ENCODE data around the gene RAD51D.
A peak's percentile ranks its signal among the peaks of the same experiment; 100 is the strongest.
"Not testable (repeated sequence)": the region's sequence is repeated elsewhere in the genome, so short reads cannot be mapped to it uniquely, and the experiment has no call there.

RAD51D gene

DNA sequence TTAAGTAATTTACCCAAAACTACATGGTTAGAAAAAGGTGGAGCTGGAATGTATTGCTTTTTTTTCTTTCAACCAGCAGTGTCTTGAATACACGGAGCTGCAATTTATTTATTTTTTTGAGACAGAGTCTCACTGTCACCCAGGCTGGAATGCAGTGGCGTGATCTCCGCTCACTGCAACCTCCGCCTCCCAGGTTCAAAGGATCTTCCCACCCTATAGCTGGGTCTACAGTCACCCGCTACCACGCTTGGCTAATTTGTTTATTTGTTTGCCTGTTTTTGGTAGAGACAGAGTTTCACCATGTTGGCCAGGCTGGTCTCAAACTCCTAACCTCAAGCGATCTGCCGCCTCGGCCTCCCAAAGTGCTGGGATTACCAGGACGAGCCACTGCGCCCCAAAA lies 29.0 kb downstream of the RAD51D start:
- DNase-seq (ENCODE audit: low spot score): not testable (repeated sequence)

DNA sequence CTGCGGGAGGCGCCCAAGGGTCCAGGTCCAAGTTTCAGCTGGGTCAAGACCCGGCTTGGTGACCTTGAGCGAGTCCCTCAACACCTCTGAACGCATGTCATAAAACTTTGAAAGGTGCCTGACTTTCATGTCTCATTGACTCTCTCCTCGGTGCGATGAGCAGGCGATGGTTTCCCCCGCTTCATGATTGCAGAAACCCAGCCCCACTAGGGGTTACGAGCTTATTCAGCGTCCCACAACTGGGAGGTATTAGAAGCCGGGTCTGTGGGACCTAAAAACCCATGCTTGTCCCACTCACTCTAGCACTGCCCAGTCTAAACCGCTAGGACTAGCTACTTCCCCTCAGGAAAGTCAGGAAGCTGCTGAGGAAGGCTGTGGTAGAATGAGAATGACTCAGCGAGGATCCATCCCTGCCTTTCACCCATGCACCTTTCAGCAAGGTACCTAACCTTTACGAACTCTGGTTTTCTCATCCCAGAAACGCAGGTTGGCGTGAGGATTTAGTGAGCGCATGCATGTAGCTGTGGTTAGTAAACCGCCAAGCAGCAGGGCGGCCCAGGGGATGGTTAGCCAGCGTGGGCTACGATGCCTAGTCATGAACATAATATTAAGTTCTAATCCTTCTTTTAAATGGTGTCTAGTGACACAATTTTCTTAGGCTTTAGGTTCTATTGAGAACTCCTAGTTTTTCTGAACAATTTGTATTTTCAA lies 29.9 kb downstream of the RAD51D start:
- peak; percentile 43 for DNase-seq (ENCODE audit: low spot score)

DNA sequence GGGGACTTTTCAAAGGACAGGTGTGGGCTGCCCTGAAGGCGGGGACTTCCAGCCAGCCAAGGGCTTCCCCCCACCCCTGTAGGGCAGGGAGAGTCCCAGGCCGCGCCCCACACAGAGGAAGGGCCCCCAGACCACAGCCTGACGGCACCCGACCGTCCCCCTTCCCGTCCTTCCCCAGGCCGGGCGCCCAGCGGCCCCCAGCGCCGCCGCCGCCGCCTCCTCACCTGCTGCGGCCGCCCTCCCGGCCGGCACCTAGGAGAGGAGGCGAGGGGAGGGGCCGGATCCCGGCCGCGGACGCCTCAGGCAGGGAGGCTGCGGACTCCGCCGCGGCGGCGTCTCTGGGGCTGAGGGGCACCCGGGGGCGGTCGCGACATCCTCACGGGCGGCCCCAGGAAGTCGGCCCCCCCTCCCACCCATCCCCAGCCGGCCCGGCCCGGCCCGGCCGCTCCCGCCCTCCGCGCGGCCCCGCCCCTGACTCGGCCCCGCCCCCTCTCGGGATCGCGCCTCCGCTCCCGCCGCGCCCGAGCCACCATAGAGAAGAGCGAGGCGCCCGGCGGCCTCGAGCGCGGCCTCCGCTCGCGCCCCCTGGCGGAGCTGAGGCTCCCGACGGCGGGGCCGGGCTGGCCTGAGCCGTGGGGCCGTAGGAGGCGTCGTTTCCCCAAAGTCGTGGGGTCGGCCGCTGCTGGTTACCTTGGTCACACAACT lies 30.6 kb downstream of the RAD51D start:
- DNase-seq (ENCODE audit: low spot score): peak; percentile 88

DNA sequence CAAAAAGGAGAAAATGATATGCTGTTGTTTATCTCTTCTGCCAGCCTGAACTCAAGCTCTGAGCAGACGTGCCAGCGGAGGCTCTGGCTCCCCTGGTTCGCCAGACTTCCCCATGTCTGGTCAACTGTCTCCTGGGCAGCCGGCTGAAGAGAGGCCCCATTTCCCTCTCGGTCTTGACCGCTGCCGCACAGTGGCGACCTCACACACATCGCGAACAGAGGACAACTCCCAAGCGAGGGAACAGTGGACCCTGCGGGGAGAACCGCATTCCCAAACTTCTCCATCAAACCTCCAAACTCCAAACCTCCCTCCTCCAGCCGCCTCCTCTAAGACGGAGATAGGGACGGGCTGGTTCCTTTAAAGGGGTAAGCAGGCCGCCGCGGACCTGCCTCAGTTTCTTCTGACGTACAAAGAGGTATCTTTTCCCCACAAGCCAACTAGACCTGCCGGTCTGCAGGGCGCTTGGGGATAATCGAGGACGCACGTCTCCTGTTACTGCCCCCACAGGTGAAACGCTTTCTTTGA lies 31.2 kb downstream of the RAD51D start:
- DNase-seq (ENCODE audit: low spot score): no peak

- DNase-seq (ENCODE audit: low spot score): peak; percentile 54
Measured at GRCh38 chr17:35087731-35088355, 31.8 kb downstream of the RAD51D start.

DNA sequence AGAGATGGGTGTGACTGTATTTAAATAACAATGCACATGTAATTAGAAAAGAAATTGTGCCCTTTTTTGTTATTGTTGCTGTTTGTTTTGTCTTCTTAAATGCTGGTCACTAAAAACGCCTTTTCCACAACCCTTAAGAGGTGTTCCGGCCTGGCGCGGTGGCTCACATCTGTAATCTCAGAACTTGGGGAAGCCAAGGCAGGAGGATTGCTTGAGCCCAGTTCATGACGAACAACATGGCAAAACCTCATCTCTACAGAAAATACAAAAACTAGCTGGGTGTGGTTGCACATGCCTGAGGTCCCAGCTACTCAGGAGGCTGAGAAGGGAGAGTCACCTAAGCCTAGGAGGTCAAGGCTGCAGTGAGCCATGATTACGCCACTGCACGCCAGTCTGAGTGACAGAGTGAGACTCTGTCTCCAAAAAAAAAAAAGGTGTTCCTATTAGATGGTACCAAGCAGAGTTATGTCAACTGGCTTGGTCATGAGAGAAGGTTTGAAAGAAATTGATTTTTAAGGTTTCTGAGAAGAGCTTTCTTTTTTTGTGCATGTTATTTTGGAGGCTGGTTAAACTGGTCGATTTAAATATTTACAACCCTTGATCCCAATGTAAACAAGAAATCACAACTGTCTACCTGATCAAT lies 32.6 kb downstream of the RAD51D start:
- no peak for DNase-seq (ENCODE audit: low spot score)

GRCh38 chr17:35086164-35086563 lies 33.5 kb downstream of the RAD51D start:
- DNase-seq (ENCODE audit: low spot score): no peak

GRCh38 chr17:35084987-35085386 lies 34.7 kb downstream of the RAD51D start:
- DNase-seq (ENCODE audit: low spot score): peak; percentile 37

DNA sequence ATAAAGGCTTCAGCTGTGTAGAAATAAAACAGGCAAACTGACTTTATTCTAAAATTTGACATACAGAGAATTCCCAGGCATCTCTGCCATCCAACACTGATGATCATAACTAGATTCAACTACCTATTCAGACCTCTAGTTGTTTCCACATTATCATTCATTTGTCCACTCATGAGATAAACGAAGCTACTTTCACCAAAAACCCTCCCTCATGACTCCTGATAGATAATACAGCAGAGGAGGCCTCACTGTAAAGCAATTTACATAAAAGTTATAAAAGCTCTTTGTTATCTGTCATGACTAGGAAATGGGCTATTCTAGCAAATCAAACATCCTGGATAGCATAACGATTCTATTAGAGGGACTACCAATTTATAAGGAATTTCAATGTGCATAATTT lies 36.6 kb downstream of the RAD51D start:
- DNase-seq (ENCODE audit: low spot score): no peak

DNA sequence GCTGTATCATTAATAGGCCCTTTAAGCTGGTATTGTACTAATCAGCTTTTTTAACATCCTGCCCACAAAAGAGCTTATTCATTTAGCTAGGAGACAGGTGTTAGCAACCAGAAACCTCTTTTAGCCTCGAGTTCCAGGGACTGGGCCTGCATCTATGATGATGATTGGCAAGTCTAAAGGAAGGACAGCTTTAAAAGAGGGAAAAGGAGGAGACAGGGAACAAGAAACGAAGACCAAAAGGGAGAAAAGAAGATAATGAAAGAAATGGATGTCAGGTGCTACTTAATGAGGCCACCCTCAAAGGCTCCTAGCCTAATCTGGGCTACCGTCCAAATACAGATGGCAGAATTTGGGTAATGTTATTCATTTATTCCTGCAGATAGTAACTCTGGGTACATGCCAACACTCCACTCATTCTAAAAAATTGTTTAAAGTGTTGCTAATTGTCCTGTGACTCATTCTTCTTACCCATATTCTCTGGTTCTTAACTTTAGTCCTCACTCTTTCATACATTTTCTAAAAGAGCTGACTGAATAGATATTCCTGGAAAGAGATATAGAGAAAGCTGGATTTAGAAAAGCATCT lies 37.5 kb downstream of the RAD51D start:
- peak; percentile 74 for DNase-seq (ENCODE audit: low spot score)

DNA sequence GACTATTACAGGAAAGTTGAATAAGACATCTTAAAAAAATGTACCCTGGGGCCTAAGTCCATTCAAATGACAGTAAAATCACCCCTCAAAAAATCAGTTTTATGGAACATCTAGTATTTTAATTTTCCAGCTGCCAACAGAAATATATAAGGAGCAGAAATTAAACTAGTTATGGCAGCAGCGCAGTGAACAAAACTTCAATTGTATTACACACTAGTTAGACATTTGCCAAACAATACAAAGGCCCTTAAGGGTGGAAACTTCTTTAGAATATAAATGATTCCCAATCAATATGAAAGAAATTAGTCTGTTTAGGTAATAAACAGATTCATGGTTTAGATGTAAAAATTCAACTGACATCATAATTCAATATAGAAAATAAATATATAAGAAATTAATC lies 38.0 kb downstream of the RAD51D start:
- no peak for DNase-seq (ENCODE audit: low spot score)

GRCh38 chr17:35080536-35080935 lies 39.1 kb downstream of the RAD51D start:
- DNase-seq (ENCODE audit: low spot score): peak; percentile 85

- DNase-seq (ENCODE audit: low spot score): no peak
Measured at GRCh38 chr17:35079547-35080423, 39.9 kb downstream of the RAD51D start.

DNA sequence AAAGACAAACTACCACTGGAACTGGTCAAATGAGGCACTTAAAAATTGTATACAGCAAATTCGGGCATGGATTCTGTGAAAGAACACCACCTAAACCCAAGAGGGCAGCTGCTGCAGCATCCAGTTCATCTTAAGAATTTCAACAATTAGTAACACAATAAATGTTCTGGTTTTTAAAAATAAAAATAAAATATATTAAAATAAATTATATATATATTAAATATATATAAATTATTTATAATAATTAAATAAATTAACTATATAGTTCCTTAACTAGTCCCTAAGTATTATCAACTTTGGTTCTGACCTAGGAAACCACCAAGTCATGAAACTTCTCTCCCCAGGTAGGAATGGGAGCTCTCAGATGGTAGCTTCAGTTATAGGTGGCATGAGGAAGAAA lies 42.8 kb downstream of the RAD51D start:
- DNase-seq (ENCODE audit: low spot score): no peak

- no peak for DNase-seq (ENCODE audit: low spot score)
Measured at GRCh38 chr17:35074711-35075707, 44.7 kb downstream of the RAD51D start.

- peak; percentile 70 for DNase-seq (ENCODE audit: low spot score)
Measured at GRCh38 chr17:35073991-35074627, 45.6 kb downstream of the RAD51D start.

GRCh38 chr17:35073183-35073790 lies 46.4 kb downstream of the RAD51D start:
- DNase-seq (ENCODE audit: low spot score): peak; percentile 79

GRCh38 chr17:35069311-35069710 lies 50.3 kb downstream of the RAD51D start:
- no peak for DNase-seq (ENCODE audit: low spot score)

DNA sequence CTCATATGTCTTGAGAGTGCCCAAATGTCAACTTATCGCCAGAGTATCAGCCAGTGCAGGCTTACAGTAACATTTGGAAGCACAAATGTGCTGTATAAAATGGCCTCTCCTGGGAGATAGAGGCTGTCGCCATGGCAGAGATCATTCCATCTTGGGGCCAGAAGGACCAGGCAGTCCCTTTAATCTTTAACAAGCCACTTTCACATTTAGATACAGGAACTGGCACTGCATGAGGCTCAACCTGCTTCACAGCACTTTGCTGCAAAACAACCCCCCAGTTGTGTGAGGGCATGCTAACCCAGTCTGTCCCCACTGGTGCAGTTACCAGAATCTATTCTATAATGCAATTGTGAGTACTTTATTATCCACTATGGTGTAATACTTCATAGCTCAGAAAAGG lies 51.4 kb downstream of the RAD51D start:
- peak; percentile 26 for DNase-seq (ENCODE audit: low spot score)

Measured in activated CD4-positive, alpha-beta T cell treated with anti-CD3 and anti-CD28 coated beads, Interleukin-2, Interleukin-4, amounts not matched to agents 100 ng/mL and 50 ng/mL, durations not matched to agents 16 hours and 8 hours (primary cell).